ENCODE data around the gene SPATA20. TPM values are rescaled to one million over a fixed set of nuclear protein-coding genes. Genes with fewer than 3 reads are reported as not detected.

Gene SPATA20
- total RNA-seq, 1 experiment from 2014 or later = 11.1 TPM

GRCh38 chr17:50534222-50534978 is 12.6 kb upstream of the SPATA20 start:
- no TSS peak for BruUV-seq (replicated peaks)
- H3K4me3 ChIP-seq (ENCODE audit: low read depth, low read length, poor library complexity, severe bottlenecking) = no peak overlapping the region

GRCh38 chr17:50534979-50535326 is 12.0 kb upstream of the SPATA20 start:
- Histone ChIP-seq H3K27ac (ENCODE audit: low read depth, low read length, poor library complexity, severe bottlenecking) (no peak overlapping the region), H3K4me3 (ENCODE audit: low read depth, low read length, poor library complexity, severe bottlenecking) (no peak overlapping the region), H3K4me1 (ENCODE audit: insufficient read depth, low read length, poor library complexity, severe bottlenecking) (peaks cover 8% of the 10 kb centered on the region), H3K9me3 (ENCODE audit: low read depth, low read length, poor library complexity, severe bottlenecking) (no peaks in the 10 kb centered on the region), H3K36me3 (ENCODE audit: insufficient read depth, low read length, poor library complexity, severe bottlenecking) (no peaks in the 10 kb centered on the region), H3K27me3 (replicated peaks; ENCODE audit: insufficient read depth, low read depth, low read length, poor library complexity) (peaks cover 10% of the 10 kb centered on the region)
- BruUV-seq (replicated peaks) = no TSS peak
- ChIA-PET POLR2A (ENCODE audit: low non-redundant PET) (interaction anchor here (0.6 kb wide), 1 partner anchor 228 kb away, joined by 3 read pairs; no protein-coding TSS in a partner anchor), CTCF (no interaction called here)
- DNase-seq (ENCODE audit: low spot score) = no peak
- TF ChIP-seq EZH2 (IDR thresholded peaks at IDR 0.05; ENCODE audit: borderline replicate concordance, low read depth, low read length, poor library complexity, severe bottlenecking) (no peak), CTCF (conservative IDR thresholded peaks at IDR 0.05; ENCODE audit: low read depth, low read length) (no peak)
- intact Hi-C loops (cut with micrococcal nuclease; ENCODE audit: unreplicated experiment) = no loop called here

More at GRCh38 chr17:50534222-50534978, 12.6 kb upstream of the SPATA20 start:
- no peak for DNase-seq (ENCODE audit: low spot score)
- H3K9me3 ChIP-seq (ENCODE audit: low read depth, low read length, poor library complexity, severe bottlenecking) = no peaks in the 10 kb centered on the region
- ChIA-PET POLR2A (ENCODE audit: low non-redundant PET) (no interaction called here), CTCF (no interaction called here)
- peaks cover 8% of the 10 kb centered on the region for H3K4me1 ChIP-seq (ENCODE audit: insufficient read depth, low read length, poor library complexity, severe bottlenecking)
- no peak for TF ChIP-seq CTCF (conservative IDR thresholded peaks at IDR 0.05; ENCODE audit: low read depth, low read length)
- no peak for TF ChIP-seq EZH2 (IDR thresholded peaks at IDR 0.05; ENCODE audit: borderline replicate concordance, low read depth, low read length, poor library complexity, severe bottlenecking)
- intact Hi-C loops (cut with micrococcal nuclease; ENCODE audit: unreplicated experiment) = no loop called here
- peaks cover 10% of the 10 kb centered on the region for H3K27me3 ChIP-seq (replicated peaks; ENCODE audit: insufficient read depth, low read depth, low read length, poor library complexity)
- no peak overlapping the region for H3K27ac ChIP-seq (ENCODE audit: low read depth, low read length, poor library complexity, severe bottlenecking)
- no peaks in the 10 kb centered on the region for H3K36me3 ChIP-seq (ENCODE audit: insufficient read depth, low read length, poor library complexity, severe bottlenecking)

GRCh38 chr17:50535407-50535806 is 11.6 kb upstream of the SPATA20 start:
- DNase-seq (ENCODE audit: low spot score) = no peak
- no TSS peak for BruUV-seq (replicated peaks)
- H3K27me3 ChIP-seq (replicated peaks; ENCODE audit: insufficient read depth, low read depth, low read length, poor library complexity) = peaks cover 10% of the 10 kb centered on the region
- ChIA-PET POLR2A (ENCODE audit: low non-redundant PET) (interaction anchor here (0.6 kb wide), 1 partner anchor 228 kb away, joined by 3 read pairs; no protein-coding TSS in a partner anchor), CTCF (no interaction called here)
- H3K27ac ChIP-seq (ENCODE audit: low read depth, low read length, poor library complexity, severe bottlenecking) = no peak overlapping the region
- TF ChIP-seq CTCF (conservative IDR thresholded peaks at IDR 0.05; ENCODE audit: low read depth, low read length) (no peak), EZH2 (IDR thresholded peaks at IDR 0.05; ENCODE audit: borderline replicate concordance, low read depth, low read length, poor library complexity, severe bottlenecking) (no peak)
- peaks cover 8% of the 10 kb centered on the region for H3K4me1 ChIP-seq (ENCODE audit: insufficient read depth, low read length, poor library complexity, severe bottlenecking)
- H3K9me3 ChIP-seq (ENCODE audit: low read depth, low read length, poor library complexity, severe bottlenecking) = no peaks in the 10 kb centered on the region
- no peak overlapping the region for H3K4me3 ChIP-seq (ENCODE audit: low read depth, low read length, poor library complexity, severe bottlenecking)
- intact Hi-C loops (cut with micrococcal nuclease; ENCODE audit: unreplicated experiment) = no loop called here
- no peaks in the 10 kb centered on the region for H3K36me3 ChIP-seq (ENCODE audit: insufficient read depth, low read length, poor library complexity, severe bottlenecking)

Measured in A673 (cell line).